ENCODE results near the gene ADAM12.

ADAM12 gene

DNA sequence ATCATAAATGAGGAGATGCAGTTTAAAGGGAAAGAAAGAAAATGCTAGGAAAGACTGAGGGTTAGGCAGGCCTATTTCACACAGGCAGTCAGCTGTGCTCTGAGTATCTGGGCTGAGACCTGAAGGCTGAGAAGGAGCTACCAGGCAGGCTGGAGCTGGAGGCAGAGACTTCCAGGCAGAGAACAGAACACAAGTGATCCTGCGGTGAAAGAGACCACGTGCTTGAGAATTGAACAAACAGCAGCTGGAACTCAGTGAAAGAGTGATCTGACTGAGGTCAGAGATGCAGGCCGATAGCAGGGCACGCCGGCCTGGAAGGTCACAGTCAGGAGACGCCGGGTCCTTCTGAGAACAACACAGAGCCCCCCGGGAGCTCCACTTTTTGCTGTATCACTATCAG lies 147.8 kb downstream of the ADAM12 start:
- peaks cover 8% of the 10 kb centered on the region; the same call in 1 of the 2 replicates for H3K9me3 ChIP-seq (ENCODE audit: insufficient read depth, low read depth, low read length)
- H3K9me2 ChIP-seq (replicated peaks; ENCODE audit: low read depth, low read length): no peaks in the 10 kb centered on the region
- no peak overlapping the region for H2AFZ ChIP-seq (ENCODE audit: low read length)
- H3K36me3 ChIP-seq (ENCODE audit: insufficient read depth, low read length): no peaks in the 10 kb centered on the region
- H3K4me2 ChIP-seq (ENCODE audit: low read depth, low read length, poor library complexity, severe bottlenecking): no peak overlapping the region
- no peaks in the 10 kb centered on the region for H4K20me1 ChIP-seq (ENCODE audit: insufficient read depth, low read length, poor library complexity, severe bottlenecking)
- H3K4me1 ChIP-seq (ENCODE audit: insufficient read depth, low read length, poor library complexity, severe bottlenecking): no peaks in the 10 kb centered on the region
- H3F3A ChIP-seq (ENCODE audit: low read depth): no peaks in the 10 kb centered on the region
- H3K79me2 ChIP-seq (ENCODE audit: insufficient read depth, low read length): no peaks in the 10 kb centered on the region
- no peak for TF ChIP-seq EZH2phosphoT487 (IDR thresholded peaks at IDR 0.05; ENCODE audit: borderline replicate concordance)
- TF ChIP-seq, protein P1, sequence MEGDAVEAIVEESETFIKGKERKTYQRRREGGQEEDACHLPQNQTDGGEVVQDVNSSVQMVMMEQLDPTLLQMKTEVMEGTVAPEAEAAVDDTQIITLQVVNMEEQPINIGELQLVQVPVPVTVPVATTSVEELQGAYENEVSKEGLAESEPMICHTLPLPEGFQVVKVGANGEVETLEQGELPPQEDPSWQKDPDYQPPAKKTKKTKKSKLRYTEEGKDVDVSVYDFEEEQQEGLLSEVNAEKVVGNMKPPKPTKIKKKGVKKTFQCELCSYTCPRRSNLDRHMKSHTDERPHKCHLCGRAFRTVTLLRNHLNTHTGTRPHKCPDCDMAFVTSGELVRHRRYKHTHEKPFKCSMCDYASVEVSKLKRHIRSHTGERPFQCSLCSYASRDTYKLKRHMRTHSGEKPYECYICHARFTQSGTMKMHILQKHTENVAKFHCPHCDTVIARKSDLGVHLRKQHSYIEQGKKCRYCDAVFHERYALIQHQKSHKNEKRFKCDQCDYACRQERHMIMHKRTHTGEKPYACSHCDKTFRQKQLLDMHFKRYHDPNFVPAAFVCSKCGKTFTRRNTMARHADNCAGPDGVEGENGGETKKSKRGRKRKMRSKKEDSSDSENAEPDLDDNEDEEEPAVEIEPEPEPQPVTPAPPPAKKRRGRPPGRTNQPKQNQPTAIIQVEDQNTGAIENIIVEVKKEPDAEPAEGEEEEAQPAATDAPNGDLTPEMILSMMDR (conservative IDR thresholded peaks at IDR 0.05; ENCODE audit: low read length): no peak
- H3K9ac ChIP-seq (ENCODE audit: low read depth, low read length, poor library complexity, severe bottlenecking): no peak overlapping the region
- H3K27me3 ChIP-seq (ENCODE audit: insufficient read depth, low read length, poor library complexity, severe bottlenecking): no peaks in the 10 kb centered on the region
- H3K4me3 ChIP-seq (ENCODE audit: low read length, poor library complexity, severe bottlenecking): no peak overlapping the region

DNA sequence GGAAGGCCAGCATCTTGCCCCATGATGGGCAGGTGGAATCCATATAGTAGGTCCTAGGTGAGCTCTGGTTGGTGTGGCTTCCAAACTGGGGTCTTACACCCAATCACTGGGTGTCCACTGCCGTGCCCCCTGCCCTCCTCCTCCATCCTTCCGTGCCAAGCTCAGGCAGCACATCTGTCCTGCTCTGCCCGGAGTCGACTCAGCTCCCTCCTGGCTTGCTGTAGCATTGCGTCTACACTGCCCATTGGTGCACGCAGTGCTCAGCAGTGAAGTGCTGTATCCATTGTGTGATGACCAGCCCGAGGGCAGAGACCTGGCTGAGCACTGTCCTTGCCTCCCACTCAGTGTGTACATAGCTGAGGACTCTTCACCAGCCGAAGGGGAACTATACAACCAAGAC lies 148.4 kb downstream of the ADAM12 start:
- H3K4me2 ChIP-seq (ENCODE audit: low read depth, low read length, poor library complexity, severe bottlenecking): no peak overlapping the region
- no peak overlapping the region for H2AFZ ChIP-seq (ENCODE audit: low read length)
- H3K79me2 ChIP-seq (ENCODE audit: insufficient read depth, low read length): no peaks in the 10 kb centered on the region
- H3F3A ChIP-seq (ENCODE audit: low read depth): no peaks in the 10 kb centered on the region
- no peak for TF ChIP-seq EZH2phosphoT487 (IDR thresholded peaks at IDR 0.05; ENCODE audit: borderline replicate concordance)
- TF ChIP-seq, protein P1 (conservative IDR thresholded peaks at IDR 0.05; ENCODE audit: low read length): no peak
- peaks cover 8% of the 10 kb centered on the region; the same call in 1 of the 2 replicates for H3K9me3 ChIP-seq (ENCODE audit: insufficient read depth, low read depth, low read length)
- no peaks in the 10 kb centered on the region for H3K27me3 ChIP-seq (ENCODE audit: insufficient read depth, low read length, poor library complexity, severe bottlenecking)
- no peaks in the 10 kb centered on the region for H3K9me2 ChIP-seq (replicated peaks; ENCODE audit: low read depth, low read length)
- H3K4me3 ChIP-seq (ENCODE audit: low read length, poor library complexity, severe bottlenecking): no peak overlapping the region
- H3K4me1 ChIP-seq (ENCODE audit: insufficient read depth, low read length, poor library complexity, severe bottlenecking): no peaks in the 10 kb centered on the region
- no peaks in the 10 kb centered on the region for H4K20me1 ChIP-seq (ENCODE audit: insufficient read depth, low read length, poor library complexity, severe bottlenecking)
- H3K36me3 ChIP-seq (ENCODE audit: insufficient read depth, low read length): no peaks in the 10 kb centered on the region
- H3K9ac ChIP-seq (ENCODE audit: low read depth, low read length, poor library complexity, severe bottlenecking): no peak overlapping the region

DNA sequence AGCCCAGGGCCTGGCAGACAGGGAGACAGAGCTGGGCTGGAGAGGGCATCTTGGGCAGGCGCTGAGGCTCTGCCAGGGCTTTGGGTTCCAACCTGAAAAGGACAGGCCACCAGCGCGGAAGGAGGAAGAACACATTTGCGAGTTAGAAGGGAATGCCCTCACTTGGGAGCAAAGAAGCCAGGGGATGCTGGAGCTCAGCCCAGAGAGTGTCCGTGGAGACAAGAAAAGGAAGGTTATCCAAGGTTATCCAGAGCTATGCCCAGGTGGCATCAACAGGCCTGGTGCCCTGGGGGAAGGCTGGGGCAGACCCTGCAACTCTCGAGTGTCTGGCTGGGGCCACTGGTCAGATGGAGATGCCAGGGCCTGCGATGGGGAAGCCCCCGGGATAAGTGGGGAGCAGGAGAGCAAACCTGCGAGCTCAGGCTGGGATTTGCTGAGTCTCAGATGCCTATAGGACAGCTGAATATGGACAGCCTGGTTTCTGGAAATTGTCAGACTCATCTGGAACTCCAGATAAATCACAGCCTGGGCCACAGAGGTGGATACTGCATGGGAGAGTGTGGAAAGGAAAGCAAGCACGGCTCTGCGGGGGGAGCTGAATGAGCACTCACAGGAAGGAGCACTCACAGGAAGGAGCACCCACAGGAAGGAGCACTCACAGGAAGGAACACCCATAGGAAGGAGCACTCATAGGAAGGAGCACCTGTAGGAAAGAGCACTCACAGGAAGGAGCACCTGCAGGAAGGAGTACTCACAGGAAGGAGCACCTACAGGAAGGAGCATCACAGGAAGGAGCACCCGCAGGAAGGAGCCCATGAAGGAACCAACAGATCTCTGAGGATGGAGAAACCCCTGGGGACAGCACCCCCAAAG lies 152.1 kb downstream of the ADAM12 start:
- Histone ChIP-seq H2AFZ (ENCODE audit: low read length) (no peak overlapping the region), H3K4me1 (ENCODE audit: insufficient read depth, low read length, poor library complexity, severe bottlenecking) (no peaks in the 10 kb centered on the region), H4K20me1 (ENCODE audit: insufficient read depth, low read length, poor library complexity, severe bottlenecking) (no peaks in the 10 kb centered on the region), H3K36me3 (ENCODE audit: insufficient read depth, low read length) (no peaks in the 10 kb centered on the region), H3F3A (ENCODE audit: low read depth) (no peaks in the 10 kb centered on the region), H3K4me3 (ENCODE audit: low read length, poor library complexity, severe bottlenecking) (no peak overlapping the region), H3K27me3 (ENCODE audit: insufficient read depth, low read length, poor library complexity, severe bottlenecking) (no peaks in the 10 kb centered on the region), H3K9me3 (ENCODE audit: insufficient read depth, low read depth, low read length) (peaks cover 13% of the 10 kb centered on the region; the same call in 1 of the 2 replicates), H3K79me2 (ENCODE audit: insufficient read depth, low read length) (no peaks in the 10 kb centered on the region), H3K9ac (ENCODE audit: low read depth, low read length, poor library complexity, severe bottlenecking) (no peak overlapping the region), H3K9me2 (replicated peaks; ENCODE audit: low read depth, low read length) (no peaks in the 10 kb centered on the region), H3K4me2 (ENCODE audit: low read depth, low read length, poor library complexity, severe bottlenecking) (no peak overlapping the region)
- TF ChIP-seq EZH2phosphoT487 (IDR thresholded peaks at IDR 0.05; ENCODE audit: borderline replicate concordance): no peak
- TF ChIP-seq, protein P1 (conservative IDR thresholded peaks at IDR 0.05; ENCODE audit: low read length): no peak

Measured in Loucy (cell line).